Neural cell (in vitro differentiated cells): ENCODE data around the gene SCGB2B2.

Experiments
- EP300 ChIP-seq: fragments of 450-650 bp; conservative IDR thresholded peaks from 2 replicates; pipeline ENCODE4 v1.6.1; 2014; ENCODE audit warnings: antibody characterized with exemption, mild to moderate bottlenecking, moderate library complexity; ENCODE audit not compliant: poor library complexity, severe bottlenecking
- EZH2 ChIP-seq: fragments of 200-600, 300-800 bp; shearing (Covaris generic), sonication (generic); IDR thresholded peaks from 2 replicates; pipeline ENCODE4 v1.6.1; 2014; ENCODE audit warnings: antibody characterized with exemption, low read length, borderline replicate concordance, mild to moderate bottlenecking; ENCODE audit not compliant: insufficient read depth, poor library complexity, severe bottlenecking
- MXI1 ChIP-seq: fragments of 450-650 bp; conservative IDR thresholded peaks from 2 replicates; pipeline ENCODE4 v1.6.1; 2014; ENCODE audit warnings: antibody characterized with exemption, mild to moderate bottlenecking; ENCODE audit not compliant: poor library complexity, severe bottlenecking
- POLR2AphosphoS5 ChIP-seq: IDR thresholded peaks from 2 replicates; pipeline ENCODE4 v1.6.1; 2012
- RAD21 ChIP-seq: fragments of 450-650 bp; conservative IDR thresholded peaks from 2 replicates; pipeline ENCODE4 v1.6.1; 2014; ENCODE audit warnings: antibody characterized with exemption, mild to moderate bottlenecking, moderate library complexity
- SMC3 ChIP-seq: fragments of 450-650 bp; conservative IDR thresholded peaks from 2 replicates; pipeline ENCODE4 v1.6.1; 2014; ENCODE audit warnings: antibody characterized with exemption, mild to moderate bottlenecking, moderate library complexity; ENCODE audit not compliant: poor library complexity
- TF ChIP-seq, protein P1 (sequence below): fragments of 450-650 bp; IDR thresholded peaks from 2 replicates; pipeline ENCODE4 v1.5.1; 2014; ENCODE audit warnings: antibody characterized with exemption, mild to moderate bottlenecking, moderate library complexity; ENCODE audit not compliant: poor library complexity, severe bottlenecking
- TF ChIP-seq, protein P2 (sequence below): IDR thresholded peaks from 2 replicates; pipeline ENCODE4 v1.6.1; 2012; ENCODE audit warnings: borderline replicate concordance

DNA sequence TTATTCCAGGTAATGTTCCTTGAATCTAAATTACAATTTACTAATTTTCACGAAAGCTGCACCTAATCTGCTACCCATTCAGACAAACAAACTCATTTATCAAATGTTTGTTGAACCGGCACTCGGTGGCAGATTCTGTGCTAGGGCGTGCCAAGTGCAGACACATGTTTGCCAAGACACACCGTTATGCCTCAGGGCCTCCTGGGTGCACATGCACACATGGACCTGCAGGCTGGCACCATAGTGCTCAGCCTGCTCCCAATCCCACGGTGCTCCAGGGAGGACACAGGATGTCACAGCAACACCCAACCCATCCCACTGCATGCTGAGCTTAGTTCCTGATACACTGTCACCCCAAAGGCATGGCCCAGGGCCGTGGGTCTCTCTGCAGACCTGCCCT lies 7.7 kb downstream of the SCGB2B2 start:
- no peak for TF ChIP-seq EZH2
- TF ChIP-seq, protein P1, sequence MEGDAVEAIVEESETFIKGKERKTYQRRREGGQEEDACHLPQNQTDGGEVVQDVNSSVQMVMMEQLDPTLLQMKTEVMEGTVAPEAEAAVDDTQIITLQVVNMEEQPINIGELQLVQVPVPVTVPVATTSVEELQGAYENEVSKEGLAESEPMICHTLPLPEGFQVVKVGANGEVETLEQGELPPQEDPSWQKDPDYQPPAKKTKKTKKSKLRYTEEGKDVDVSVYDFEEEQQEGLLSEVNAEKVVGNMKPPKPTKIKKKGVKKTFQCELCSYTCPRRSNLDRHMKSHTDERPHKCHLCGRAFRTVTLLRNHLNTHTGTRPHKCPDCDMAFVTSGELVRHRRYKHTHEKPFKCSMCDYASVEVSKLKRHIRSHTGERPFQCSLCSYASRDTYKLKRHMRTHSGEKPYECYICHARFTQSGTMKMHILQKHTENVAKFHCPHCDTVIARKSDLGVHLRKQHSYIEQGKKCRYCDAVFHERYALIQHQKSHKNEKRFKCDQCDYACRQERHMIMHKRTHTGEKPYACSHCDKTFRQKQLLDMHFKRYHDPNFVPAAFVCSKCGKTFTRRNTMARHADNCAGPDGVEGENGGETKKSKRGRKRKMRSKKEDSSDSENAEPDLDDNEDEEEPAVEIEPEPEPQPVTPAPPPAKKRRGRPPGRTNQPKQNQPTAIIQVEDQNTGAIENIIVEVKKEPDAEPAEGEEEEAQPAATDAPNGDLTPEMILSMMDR: no peak
- no peak for TF ChIP-seq POLR2AphosphoS5
- TF ChIP-seq MXI1: no peak
- no peak for TF ChIP-seq EP300
- no peak for TF ChIP-seq RAD21
- TF ChIP-seq SMC3: no peak
- TF ChIP-seq, protein P2, sequence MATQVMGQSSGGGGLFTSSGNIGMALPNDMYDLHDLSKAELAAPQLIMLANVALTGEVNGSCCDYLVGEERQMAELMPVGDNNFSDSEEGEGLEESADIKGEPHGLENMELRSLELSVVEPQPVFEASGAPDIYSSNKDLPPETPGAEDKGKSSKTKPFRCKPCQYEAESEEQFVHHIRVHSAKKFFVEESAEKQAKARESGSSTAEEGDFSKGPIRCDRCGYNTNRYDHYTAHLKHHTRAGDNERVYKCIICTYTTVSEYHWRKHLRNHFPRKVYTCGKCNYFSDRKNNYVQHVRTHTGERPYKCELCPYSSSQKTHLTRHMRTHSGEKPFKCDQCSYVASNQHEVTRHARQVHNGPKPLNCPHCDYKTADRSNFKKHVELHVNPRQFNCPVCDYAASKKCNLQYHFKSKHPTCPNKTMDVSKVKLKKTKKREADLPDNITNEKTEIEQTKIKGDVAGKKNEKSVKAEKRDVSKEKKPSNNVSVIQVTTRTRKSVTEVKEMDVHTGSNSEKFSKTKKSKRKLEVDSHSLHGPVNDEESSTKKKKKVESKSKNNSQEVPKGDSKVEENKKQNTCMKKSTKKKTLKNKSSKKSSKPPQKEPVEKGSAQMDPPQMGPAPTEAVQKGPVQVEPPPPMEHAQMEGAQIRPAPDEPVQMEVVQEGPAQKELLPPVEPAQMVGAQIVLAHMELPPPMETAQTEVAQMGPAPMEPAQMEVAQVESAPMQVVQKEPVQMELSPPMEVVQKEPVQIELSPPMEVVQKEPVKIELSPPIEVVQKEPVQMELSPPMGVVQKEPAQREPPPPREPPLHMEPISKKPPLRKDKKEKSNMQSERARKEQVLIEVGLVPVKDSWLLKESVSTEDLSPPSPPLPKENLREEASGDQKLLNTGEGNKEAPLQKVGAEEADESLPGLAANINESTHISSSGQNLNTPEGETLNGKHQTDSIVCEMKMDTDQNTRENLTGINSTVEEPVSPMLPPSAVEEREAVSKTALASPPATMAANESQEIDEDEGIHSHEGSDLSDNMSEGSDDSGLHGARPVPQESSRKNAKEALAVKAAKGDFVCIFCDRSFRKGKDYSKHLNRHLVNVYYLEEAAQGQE: no peak
